Measurements from ENCODE around the gene KIAA1217.

The KIAA1217 gene

DNA sequence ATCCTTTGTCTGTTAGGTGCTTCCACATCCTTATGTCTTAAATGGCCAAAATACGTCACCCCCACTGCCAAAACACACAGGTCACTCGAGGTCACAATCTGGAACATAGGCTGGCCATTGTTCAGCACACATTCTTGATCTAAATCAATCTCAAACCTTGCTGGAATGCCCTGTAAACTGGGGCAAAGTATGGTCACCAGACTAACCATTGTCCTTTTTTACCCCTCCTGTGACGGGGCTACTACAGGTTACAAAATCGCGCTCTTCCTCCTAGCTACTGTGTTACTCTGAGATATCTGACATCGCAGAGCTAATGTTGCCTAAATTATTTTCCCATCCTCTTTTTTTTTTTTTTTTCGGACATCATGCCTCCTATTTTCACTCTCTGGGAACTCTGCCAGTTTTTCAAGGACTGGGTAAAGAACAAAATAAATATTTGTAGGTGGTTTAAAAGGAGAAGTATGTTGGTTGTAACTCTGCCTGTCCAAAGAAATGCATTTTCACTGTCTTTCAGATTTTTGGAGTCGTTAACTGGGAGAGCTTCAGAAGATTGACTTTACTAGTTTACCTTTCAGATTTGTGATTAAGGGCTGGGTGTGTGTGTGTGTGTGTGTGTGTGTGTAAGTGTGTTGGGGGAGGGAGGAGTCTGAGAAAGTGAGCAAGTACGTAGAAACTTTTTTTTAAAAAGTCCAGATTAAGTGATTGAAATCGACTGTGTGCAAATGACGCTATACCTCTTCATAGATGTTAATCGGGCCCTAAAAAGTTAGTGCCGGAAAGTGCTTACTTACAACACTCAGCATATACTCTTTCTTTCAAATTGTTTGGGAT lies 942 bp upstream of the KIAA1217 start:
- DNase-seq, result no peak

DNA sequence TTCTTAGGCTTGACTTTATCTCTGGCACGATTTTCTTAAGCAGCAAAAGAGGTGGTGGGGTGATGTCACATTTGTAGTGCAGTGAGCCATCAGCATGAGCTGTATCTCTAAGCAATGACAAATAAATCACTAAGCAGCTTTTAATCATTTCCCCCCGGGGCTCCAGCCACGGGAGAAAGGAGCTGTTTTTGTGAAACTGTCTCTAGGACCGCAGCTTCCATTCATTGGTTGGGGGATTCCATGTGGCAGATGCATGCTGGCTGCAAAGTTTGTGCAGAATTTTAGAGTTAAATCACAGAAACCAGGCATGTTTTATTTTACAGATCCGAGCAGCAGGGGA lies 464 bp downstream of the KIAA1217 start:
- DNase-seq, result no peak

DNA sequence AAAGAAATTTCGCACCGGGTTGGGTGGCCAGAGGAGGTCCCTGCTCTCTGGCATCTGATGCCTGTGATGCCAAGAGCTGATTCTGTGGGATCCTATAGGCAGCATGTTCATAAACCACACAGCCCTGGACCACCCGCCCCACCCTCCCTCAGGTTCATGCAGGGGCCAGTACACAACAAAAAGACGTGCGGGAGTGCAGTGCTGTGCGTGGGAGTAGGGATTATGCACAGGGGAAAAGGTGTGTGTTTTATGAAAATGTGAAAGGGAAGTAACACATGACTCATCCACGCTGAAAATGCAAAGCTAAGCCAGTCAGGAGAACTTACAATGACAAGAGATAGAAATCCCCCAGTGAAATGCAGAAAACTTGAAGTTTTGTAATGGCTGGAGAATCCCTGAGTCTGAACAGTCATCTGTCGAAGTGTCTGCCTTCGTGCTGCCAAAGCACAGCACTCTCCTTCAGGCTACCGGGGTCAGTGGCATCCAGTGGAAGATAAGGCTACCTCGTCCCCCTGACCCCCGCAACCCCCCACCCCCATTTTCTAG lies 1.1 kb downstream of the KIAA1217 start:
- no peak for DNase-seq

DNA sequence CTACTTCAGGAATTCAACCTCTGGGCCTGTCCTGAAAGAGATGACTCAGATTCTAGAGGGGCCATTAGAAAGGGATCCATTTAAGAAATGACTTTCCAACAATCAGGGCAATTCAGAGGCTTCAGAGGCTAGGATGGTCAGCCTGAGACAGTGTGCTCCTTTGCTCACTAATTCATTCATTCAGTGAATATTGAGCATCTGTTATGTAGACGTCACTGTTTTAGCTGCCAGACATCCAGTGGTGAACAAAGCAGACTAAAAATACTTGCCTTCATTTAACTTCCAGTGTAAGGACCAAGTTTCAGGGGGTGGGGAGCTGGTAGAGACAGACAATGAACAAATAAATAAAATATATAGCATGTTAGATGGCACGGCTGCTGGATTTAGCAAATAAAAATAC lies 1.6 kb downstream of the KIAA1217 start:
- DNase-seq, result no peak

DNA sequence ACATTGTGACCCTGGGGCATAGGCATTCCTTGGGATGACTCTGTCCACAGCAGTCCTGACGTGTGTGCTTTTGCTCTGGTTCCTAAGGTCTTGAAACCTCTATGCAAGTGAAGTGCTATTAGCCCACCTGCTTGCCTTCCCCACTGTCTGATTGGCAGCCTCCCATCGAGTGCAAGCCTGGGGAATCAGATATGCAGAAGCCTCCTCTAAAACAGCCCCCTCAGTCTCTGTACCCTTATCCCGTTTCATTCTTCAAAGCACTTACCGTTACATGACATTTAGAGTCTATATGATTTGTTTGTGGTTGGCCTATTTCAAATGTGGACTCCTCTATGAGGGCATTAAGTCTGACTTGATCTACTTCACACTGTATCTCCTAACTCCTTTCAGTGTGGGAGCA lies 4.3 kb downstream of the KIAA1217 start:
- no peak for DNase-seq

DNA sequence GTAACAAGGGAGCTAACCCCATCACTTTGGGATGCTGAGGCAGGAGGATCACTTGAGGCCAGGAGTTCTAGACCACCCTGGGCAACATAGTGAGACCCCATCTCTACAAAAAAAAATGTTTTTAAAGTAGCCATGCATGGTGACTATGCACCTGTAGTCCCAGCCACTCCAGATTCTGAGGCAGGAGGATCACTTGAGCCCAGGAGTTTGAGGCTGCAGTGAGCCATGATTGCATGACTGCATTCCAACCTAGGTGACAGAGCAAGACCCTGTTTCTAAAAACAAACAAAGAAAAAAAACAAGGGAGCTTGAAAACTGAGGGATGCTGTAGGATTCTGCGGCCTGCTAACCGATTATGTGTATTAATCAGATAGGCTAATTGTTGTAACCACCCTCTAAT lies 4.9 kb downstream of the KIAA1217 start:
- no peak for DNase-seq

DNA sequence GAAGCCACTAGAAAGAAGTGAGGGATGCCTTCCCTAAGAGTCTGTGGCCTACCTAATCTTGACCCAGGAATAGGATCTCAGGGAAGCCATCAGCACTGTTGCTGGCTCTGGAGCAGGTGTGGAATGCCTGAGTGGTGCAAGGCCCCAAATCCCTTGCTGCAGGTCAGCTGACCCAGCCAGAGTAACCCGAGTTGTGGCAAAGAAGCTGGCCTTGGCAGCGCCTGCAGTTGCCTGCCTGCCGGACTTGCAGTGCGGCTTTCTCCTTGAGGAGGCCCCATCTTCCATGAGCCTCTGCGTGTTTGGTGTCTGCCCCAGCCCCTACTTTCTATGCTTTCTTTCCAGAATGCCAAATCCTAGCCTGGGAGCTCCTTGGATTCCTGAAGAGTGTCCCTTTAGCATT lies 5.8 kb downstream of the KIAA1217 start:
- DNase-seq, result no peak

DNA sequence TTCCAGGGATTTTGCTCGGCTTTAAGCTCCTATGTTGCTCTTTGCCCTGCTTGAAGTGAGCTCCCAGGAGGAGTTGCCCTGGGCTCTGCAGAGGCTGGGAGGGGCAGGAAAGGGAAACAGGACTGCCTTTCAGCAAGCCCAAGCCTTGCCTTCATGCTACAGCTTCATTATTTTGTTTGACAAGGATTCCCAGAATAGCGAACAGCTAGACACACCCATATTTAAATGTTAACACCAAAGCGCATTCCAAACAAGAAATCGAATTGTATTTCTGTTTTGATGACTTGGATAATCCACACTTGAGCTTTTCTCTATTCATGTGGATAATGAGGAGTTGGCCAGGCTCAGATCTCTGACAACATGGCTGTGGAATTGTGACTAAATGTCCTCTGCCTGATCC lies 6.3 kb downstream of the KIAA1217 start:
- DNase-seq, result no peak

DNA sequence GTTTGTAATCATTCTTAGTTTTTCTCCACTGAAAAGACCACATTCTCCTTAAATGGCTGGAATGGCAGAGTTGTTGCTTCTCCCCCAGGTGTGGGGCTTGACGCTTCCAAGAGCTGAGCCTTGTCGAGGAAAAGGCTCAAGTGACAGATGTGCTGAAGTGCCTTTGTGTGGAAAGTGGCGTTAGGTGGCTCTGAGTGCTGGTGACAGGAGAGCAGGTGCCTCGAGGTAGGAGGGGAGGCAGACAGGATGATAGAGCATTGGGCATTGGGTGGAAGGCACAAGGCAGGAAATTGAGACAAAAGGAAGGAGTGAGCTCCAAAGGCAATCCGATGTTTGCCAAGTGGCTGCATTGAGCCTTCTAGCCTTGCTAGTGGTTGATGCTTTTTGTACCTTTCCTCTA lies 6.7 kb downstream of the KIAA1217 start:
- DNase-seq, result no peak

DNA sequence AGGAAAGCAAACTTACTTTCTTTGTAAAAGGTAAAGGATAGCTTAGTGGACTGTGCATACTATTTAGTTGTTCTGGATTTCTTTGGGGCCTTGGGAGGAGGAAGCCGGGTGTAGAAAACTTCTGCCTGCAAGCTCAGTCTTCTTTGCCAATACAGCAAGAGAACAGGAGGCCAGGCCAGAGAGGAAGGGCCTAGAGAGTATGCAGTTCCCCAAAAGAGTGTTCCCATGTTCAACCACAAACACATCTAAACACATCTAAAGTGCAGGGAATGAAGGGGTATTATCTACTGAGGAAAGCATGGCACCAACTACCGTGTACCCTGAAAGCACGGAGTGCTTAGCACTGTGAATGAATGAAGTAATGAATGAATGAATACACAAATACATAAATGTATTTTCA lies 11.0 kb downstream of the KIAA1217 start:
- no peak for DNase-seq

DNA sequence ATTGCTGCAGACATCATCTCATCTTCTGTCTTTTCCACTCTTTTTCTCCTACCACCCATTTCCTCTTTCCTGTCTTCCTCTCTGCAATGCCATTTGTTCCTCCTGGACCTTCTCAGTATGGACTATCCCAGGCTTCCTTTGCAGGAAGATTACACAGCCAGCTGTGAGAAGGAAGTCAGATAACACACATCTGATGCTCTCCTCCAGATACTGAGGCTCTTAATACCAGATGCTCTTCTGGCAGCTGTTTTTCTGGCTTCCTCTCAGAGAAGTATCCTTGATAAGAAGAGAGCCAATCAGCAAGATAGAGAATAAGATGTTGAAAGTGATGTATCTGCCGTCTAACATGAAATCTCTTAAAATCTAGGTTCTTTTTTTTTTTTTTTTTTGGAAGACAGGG lies 14.4 kb downstream of the KIAA1217 start:
- DNase-seq, result no peak

DNA sequence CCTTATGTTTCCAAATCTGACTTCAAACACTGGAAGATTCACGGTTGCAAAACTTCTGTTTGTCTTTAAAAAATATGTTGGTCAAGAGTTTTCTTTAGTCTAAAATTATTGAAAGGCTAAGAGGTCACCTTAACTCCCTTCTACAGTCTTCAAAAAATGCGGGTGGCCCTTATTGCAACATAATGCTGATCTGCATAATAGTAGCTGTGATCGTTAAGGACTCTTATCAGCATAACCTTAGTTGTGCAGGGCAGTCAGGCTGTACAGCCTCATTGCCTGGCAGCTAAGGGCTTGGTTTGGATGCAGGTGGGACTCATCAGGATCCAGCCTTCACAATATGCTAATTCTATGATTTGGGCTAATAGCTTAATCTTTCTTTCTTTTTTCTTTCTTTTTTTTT lies 15.0 kb downstream of the KIAA1217 start:
- DNase-seq, result no peak

DNA sequence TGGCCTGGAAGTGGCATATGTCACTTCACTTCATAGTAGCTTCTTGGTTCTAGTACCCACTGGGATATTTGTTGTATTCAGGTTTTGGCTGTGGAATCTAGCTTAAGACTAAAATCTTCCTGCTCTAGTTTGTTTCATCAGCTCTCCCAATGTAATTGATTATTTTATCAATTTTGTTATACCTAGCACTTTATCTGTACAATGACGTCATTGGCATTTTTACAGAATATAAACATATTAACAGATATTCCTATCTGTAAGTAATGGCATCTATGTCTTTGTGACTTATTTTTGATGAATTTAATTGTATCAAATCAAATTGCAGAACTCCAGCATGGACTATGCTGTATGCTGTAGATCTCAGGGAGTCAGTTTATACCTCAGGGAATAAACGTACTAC lies 19.7 kb downstream of the KIAA1217 start:
- no peak for DNase-seq

DNA sequence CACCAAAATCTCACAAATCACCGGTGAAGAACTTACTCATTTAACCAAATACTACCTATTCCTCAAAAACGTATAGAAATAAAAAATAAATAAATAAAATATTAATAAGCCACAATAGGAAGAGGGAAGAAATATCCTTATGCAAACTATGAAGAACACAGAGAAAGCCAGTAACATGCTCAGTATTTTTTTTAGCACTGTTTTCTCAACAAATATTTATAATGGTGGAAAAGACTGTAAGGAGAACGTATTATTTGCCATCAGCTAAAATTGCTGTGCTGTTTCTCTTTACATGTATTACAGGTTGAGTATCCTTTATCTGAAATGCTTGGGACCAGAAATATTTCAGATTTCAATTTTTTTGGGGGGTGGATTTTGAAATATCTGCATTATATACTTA lies 21.0 kb downstream of the KIAA1217 start:
- no peak for DNase-seq

DNA sequence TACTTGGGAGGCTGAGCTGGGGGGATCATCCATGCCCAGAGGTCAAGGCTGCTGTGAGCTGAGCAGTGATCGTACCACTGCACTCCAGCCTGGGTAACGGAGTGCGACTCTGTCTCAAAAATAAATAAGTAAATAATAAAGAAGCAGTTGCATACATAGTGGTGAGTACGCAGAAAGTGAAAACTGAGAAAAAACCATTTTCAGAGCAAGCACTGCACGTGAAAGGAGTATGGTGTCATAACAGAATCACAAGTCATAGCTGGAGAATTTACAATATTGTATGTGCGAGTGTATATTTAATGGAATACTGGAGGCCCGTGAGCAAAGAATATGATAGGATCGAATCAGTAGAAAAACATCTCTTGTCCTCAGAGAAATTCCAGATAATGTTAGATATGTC lies 22.3 kb downstream of the KIAA1217 start:
- DNase-seq, result no peak

DNA sequence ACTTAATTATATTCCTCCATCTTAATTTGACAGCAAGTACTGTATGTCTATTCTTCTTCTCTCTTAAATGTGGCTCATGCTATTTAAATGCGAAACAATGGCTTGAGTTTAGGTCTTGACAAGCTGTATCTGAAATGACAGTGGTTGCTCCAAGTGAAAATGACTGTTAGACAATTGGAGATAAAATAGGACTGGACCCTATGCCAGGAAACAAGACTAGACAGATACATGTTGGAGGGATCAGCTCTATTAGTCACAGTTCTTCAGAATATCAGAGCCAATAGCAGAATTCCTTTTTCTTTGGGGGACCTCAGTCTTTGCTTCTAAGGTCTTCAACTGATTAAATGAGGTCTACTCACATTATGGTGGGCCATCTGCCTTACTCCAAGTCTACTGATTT lies 25.8 kb downstream of the KIAA1217 start:
- no peak for DNase-seq

DNA sequence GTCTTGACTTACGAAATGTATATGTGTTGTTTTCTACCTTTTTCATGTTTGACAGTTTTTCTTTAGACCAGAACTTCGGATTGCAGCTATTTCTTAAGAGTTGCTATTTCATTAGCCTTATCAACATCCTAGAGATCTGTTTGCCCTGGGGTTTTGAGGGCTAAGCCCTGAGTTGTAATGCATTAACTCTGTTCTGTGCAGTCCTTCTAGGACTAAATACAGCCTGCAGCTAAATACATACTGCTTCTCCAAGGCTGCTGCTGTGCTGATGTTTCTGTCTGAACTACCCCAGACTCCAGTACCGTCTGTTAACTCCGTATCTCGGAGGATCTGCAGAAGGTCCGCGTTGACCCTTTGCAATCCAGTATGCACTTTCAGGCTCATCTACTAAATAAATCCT lies 26.5 kb downstream of the KIAA1217 start:
- no peak for DNase-seq

DNA sequence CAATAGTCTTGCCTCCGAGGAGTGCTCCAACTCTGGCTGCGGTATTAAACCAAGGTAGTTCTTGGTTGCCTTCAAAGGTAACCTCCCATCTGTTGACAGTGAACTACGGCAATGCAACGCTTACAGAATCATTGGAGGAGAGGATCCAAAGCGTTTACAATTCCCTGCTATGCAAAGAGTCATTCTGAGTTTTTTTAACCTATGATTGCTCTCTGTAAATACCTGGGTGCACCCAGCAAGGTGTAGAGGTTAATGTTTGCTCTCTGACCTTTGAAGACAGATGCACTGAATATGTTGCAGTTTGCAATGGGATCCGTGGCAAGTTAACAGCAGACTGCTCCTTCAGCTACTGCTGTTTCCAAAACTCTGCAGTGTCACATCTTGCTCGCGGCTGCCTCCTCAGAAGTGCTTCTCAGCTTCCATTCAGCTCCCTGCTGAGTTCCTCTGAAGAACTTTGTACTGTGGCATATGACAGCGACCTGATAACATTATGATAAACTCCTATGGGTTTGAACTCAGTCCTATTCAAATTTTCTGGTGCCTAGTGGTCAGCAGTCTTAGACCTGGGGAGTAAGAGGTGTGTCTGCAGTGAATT lies 29.0 kb downstream of the KIAA1217 start:
- no peak for DNase-seq

DNA sequence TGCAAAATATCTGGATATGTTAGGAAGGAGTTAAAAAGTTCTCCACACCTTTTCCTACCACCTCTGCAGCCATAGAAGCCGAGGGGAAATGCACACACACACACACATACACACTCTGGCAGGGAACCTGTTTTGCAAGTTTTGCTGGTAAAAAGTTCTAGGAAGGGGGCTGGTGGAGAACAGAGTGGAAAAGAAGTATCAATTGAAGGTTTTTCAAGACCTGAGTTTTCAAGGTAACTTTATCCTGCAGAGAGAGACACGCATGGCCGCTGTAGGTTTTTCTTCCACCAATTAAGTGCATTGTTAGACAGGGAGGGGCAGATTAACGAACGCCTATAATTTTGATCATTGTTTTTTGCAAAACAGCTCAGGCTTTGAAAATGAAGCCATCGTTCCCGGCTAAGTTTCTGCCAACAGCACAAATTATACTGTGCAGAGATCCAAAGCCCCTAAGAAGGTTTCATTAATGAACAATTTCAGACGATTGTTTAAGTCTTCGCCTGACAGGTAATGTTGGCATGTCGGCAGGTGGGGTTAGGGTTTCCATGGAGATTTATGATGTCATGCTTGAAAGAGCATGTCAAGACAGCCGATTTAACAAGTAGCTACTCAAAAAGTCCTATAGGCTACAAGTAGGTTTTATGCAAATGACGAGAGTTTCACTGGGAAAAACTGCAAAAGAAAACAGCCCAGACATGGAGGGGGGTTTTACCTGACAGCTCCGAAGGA lies 29.7 kb downstream of the KIAA1217 start:
- no peak for DNase-seq

DNA sequence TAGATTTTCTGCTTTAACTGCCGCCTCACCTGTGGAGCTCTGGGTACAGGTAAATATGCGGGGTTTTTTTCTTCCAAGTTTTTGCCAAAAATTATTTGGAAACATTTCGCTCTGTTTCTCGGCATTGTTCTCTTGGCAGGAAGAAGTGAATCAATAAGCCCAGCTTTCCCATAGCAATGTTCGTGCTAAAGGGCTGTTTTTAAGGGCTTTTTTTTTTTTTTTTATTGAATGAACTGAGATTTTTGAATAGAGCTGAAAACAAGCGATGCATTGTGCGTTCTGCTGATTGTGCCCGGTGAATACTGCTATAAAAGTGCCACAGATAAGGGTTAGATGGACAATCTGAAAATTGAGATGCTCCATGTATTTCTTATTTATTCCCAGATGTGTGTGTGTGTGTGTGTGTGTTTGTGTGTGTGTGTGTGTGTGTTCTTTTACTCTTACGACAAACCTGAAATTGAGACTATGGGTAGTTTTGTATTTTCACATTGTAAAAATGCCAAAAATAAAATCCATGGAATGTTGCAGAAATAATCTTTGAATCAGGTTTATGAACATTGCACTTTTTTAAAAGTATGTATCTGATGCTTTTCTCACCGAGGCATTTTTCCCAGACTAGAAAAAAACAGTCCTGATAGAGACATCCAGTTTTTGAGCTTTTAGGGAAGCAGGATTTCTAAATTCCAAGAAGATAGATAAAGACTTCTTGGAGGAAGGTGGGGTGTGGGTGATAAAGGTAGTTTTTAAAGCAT lies 30.5 kb downstream of the KIAA1217 start:
- no peak for DNase-seq

DNA sequence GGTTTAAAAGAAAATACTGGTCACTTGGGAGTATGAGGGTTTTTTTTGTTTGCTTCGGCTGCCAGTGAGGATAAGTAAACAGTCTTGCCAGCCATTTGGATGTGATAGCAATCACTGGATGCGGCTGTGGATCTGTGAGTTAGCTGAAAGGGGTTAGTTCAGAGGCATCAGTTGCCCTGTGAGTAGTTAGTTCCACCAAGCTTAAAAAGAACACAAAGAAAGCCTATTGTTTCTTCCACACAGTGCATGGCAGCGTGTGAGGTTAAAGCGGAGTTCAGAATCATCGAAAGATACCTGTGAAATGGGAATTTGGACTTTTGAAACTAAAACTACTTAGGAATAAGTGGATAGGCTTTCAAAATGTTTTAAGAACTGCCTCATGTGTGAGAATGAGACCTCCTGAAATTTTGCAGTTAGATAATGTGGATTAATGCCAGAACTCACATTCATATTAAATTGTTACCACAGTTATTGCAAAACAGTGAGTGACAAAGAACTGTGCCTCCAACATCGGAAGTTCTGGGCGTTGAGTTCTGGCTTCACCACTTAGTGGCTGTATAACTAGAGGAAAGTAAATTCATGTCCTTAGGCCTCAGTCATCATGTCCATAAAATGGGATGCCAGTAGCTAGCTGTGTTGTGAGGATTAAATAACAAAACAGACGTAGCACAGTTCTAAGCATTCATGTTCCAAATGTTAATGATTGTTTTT lies 31.3 kb downstream of the KIAA1217 start:
- DNase-seq, result no peak

DNA sequence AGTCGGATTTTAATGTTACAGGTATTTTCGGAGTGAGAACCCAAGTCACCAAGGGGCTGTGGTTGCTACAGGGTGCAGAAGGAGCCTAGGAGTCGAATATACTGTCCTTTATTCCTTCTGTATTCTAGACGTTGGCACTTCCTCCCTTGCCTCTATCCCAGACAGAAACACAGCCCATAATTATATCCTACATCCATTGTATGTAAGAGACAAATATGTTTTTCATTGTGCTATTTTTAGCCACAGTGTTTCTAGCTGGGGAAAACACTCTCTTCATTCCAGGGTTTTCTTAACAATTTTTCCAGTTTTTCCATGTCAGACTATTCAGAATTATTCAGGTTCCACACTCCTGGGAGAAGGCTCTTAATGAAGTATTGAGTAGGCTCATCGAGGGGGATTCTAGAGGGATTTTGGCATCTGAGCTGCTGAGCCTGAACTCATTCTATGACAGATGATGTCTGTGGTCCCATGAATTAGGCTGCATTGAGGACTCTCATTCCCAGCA lies 32.6 kb downstream of the KIAA1217 start:
- DNase-seq, result no peak
